Neuron (in vitro differentiated cells): ENCODE measurements around the gene CLSTN3.
"Not testable (repeated sequence)": the region's sequence is repeated elsewhere in the genome, so short reads cannot be mapped to it uniquely, and the experiment has no call there.

ENCODE experiments used
- H2AFZ ChIP-seq: one replicate; pipeline ENCODE4 v1.6.1; 2013; ENCODE audit warnings: low read depth, mild to moderate bottlenecking, inconsistent platforms, low read length, moderate library complexity
- H3K27me3 ChIP-seq: one replicate; pipeline ENCODE4 v1.6.1; 2013; ENCODE audit warnings: low read length; ENCODE audit not compliant: insufficient read depth
- H3K36me3 ChIP-seq: one replicate; pipeline ENCODE4 v1.6.1; 2013; ENCODE audit warnings: low read length; ENCODE audit not compliant: insufficient read depth
- H3K4me1 ChIP-seq: one replicate; pipeline ENCODE4 v1.6.1; 2013; ENCODE audit warnings: low read length; ENCODE audit not compliant: insufficient read depth
- H3K4me3 ChIP-seq: 2 replicates; pipeline ENCODE4 v1.5.1; 2013; ENCODE audit warnings: mild to moderate bottlenecking, low read length, moderate library complexity
- H3K9me3 ChIP-seq: one replicate; pipeline ENCODE4 v1.6.1; 2013; ENCODE audit warnings: low read length

The CLSTN3 gene

DNA sequence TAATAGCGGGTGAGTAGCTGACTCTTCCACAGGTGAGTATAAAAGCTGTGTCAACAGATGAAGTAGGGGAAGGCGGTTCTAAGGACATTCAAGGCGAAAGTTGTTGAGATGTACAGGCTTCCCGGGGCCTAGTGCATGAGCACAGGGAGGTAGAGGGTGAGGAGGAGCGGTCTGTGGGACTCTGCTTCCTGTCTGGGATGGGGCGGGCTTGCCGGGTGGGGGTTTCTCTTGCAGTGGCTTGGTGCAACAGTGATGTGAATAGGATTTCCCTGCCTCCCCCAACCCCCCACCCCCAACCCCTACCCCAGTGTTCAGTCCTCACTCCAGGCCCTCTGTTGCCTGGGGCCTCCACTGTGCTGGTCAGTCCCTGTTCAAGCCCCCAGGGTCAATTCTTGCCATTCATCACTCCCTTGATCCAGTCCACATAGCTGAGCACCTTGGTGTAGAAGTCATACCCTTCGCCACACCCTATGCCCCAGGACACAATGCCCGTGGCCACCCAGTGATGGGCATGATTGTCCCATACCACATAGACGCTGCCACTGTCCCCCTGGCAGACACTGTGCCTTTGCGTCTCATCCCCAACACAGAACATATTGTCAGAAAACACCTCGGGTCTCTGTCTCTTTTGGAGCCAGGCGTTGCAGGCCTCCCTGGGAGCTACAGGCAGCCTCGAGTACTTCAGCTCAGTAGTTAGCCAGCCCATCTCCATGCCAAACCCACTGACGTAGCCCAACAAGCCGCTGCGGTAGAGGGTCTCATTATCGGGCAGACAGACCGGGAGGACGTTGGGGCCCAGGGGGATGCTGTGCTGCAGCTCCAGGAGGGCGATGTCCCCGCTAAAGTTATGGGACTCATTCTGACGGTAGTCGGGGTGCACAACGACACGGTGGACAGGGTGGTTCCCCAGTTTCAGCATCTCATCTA, 33.9 kb upstream of the CLSTN3 start:
- H2AFZ ChIP-seq: no peak overlapping the region
- no peak overlapping the region for H3K4me3 ChIP-seq
- H3K9me3 ChIP-seq: no peaks in the 10 kb centered on the region
- peaks cover 12% of the 10 kb centered on the region for H3K36me3 ChIP-seq
- no peaks in the 10 kb centered on the region for H3K27me3 ChIP-seq
- H3K4me1 ChIP-seq: no peaks in the 10 kb centered on the region

DNA sequence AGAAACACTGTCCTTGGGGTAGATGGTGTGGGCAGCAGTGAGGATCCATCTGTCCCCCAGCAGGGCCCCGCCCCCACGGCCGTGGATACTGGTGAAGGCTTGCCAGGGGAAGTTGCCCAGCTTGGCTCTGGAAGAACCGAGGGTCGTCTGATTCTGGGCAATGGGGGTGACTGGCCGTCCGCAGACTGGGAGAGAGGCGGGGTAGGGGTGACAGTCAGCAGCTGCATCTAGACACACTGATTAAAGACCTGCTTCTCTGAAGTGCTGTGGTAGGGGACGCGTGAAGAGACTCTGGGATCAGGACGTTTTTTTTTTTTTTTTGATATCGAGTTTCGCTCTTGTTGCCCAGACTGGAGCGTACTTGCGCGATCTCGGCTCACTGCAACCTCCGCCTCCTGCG, 33.2 kb upstream of the CLSTN3 start:
- no peaks in the 10 kb centered on the region for H3K9me3 ChIP-seq
- peaks cover 16% of the 10 kb centered on the region for H3K36me3 ChIP-seq
- no peaks in the 10 kb centered on the region for H3K4me1 ChIP-seq
- H3K27me3 ChIP-seq: no peaks in the 10 kb centered on the region
- H2AFZ ChIP-seq: no peak overlapping the region
- no peak overlapping the region for H3K4me3 ChIP-seq

DNA sequence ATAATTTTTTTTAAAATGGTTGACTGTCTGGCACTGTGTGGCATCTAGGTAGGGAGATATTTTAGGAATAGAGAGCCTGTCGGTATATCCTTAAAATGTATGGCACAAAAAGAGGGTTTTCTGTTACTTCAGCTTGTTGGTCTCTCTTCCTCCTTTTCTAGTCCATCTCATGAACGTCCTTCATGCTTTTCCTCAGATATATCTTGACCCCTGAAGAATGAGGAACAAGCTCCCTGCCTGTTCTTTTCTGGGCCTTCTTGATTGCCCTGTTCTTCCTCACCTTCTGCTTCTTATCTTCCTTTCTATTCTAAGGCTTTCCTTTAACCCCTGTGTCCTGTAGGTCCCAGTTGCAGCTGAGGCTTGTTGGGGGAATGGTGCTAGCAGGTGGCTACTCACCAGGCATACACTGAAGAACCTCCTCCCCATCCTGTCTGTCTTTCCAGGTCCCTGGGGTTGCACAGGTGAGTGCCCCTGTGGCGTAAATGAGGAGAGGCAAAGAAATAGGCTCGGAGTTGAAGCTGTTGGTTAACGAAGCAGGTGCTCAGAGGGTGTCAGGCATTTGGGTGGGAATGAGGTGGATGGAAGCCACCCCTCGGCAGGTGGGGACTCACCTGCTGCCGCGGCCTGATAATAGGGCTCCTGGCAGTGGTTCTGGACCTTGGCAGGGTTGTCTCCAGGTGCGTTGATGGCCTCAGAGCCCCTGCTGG, 30.7 kb upstream of the CLSTN3 start:
- Histone ChIP-seq H3K27me3 (no peaks in the 10 kb centered on the region), H3K4me1 (no peaks in the 10 kb centered on the region), H3K4me3 (no peak overlapping the region), H3K36me3 (peaks cover 20% of the 10 kb centered on the region), H2AFZ (no peak overlapping the region), H3K9me3 (no peaks in the 10 kb centered on the region)

DNA sequence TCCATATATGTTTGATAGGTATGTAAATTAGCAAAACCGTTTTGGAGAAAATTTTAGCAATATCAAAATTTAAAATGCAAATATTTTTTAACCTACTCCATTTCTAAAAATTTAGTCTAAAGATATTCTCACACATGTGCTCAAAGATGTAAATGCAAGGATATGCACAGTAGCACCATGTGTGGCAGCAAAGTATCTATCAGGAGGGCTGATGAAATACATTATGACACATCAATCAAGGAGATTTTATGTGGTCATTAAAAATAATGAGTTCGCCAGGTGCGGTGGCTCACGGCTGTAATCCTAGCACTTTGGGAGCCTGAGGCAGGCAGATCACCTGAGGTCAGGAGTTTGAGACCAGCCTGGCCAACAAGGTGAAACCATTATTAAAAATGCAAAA, 29.9 kb upstream of the CLSTN3 start:
- Histone ChIP-seq H2AFZ (no peak overlapping the region), H3K4me1 (no peaks in the 10 kb centered on the region), H3K36me3 (peaks cover 20% of the 10 kb centered on the region), H3K27me3 (no peaks in the 10 kb centered on the region), H3K9me3 (no peaks in the 10 kb centered on the region), H3K4me3 (no peak overlapping the region)

DNA sequence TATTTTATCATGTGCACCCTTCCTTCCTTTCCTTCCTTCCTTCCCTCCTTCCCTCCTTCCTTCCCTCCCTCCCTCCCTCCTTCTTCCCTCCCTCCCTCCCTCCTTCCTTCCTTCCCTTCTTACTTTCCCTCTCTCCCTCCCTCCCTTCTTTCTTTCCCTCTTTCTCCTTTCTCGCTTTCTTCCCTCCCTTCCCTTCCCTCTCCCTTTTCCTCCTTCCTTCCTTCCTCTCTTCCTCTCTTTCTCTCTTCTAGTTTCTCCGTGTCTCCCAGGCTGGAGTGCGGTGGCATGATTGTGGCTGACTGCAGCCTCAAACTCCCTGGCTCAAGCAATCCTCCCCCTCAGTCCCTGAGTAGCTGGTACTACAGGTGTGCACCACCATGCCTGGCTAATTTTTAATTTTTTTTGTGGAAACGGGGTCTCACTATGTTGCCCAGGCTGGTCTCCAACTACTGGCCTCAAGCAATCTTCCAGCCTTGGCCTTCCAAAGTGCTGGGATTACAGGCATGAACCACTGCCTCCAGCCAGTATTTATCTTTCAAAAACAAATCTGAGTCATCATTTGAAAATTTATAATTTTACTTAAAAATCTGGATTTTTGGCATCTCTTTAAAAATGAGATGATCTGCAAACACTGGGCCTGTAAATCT, 29.0 kb upstream of the CLSTN3 start:
- Histone ChIP-seq H3K4me3 (no peak overlapping the region), H3K9me3 (peaks cover under 1% of the 10 kb centered on the region), H3K27me3 (no peaks in the 10 kb centered on the region), H3K4me1 (no peaks in the 10 kb centered on the region), H3K36me3 (peaks cover 20% of the 10 kb centered on the region), H2AFZ (no peak overlapping the region)

DNA sequence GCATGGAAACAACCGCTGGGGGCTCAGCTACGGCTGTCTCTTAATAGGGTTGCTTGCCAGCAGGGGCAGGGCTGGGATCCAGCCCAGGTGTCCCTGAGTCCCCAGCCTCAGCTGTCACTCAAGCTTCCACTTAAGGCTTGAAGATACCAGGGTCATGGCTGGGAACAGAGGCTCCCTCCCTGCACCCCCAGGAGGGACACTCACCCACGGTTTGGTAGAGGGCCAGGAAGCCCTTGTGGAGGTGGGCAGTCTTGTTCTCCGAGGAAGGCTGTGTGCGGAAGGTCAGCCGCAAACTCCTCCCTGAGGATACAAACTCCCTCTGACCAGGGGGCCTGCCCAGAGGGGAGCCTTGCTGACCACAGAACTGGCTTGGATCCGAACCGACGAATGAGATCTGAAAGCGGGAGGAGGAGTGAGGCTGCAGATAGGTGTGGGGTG, 28.5 kb upstream of the CLSTN3 start:
- Histone ChIP-seq H3K27me3 (no peaks in the 10 kb centered on the region), H3K4me1 (no peaks in the 10 kb centered on the region), H3K4me3 (no peak overlapping the region), H2AFZ (no peak overlapping the region), H3K9me3 (peaks cover 2% of the 10 kb centered on the region), H3K36me3 (peaks cover 23% of the 10 kb centered on the region)

DNA sequence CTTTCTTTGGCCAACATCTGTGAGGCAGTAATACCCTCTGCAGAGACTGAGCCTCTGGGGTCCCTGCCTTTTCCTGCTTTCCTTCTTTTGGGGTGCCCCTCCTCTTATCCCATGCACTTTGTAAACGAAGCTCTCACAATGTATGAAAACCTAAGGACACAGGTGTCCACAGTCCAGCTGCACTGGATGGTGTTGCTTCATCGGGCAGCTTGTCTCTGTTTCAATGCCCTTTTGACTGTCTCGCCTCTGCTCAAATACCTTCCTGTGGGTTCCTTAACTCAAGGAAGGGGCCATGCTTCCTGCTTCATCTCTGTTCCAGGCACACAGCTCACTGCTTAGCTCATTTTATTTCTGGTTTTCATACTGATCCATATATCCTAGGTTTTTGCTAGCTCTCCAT, 27.6 kb upstream of the CLSTN3 start:
- H3K4me1 ChIP-seq: peaks cover 2% of the 10 kb centered on the region
- H2AFZ ChIP-seq: no peak overlapping the region
- no peak overlapping the region for H3K4me3 ChIP-seq
- no peaks in the 10 kb centered on the region for H3K27me3 ChIP-seq
- peaks cover 21% of the 10 kb centered on the region for H3K36me3 ChIP-seq
- peaks cover 2% of the 10 kb centered on the region for H3K9me3 ChIP-seq

DNA sequence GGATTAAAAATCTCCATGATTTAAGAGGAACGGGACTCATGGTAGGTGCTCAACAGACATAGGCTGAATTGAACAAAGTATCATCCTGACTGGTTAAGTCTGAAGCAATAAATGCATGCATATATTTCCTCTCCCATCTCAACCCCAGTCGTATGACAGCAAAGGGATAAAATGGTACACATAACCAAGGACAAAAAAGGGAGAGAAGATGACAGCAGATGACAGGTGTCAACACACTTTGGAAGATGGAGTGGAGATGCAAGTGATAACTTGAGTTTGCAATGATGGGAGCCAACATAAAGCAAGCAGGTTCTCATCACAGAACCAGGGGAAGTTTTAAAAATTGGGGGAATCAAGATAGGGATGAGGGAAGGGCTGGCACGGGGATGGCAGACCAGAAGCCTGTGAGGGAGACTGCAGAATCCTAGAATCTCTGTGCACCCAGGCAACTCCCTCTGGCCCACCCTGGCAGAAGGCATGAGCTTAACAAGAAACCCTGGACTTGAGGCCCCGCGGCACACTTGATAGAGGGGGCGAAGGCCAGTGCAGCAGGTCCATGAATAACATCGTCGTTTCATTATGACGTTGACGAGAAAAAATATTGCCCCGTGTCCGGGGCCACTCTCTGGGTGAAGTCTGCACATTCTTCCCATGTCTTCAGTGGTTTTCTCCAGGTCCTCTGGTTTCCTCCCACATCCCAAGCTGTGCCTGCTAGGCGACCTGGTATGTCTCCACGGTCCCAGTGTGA, 26.2 kb upstream of the CLSTN3 start:
- H2AFZ ChIP-seq: no peak overlapping the region
- no peak overlapping the region for H3K4me3 ChIP-seq
- H3K4me1 ChIP-seq: peaks cover 6% of the 10 kb centered on the region
- H3K36me3 ChIP-seq: peaks cover 20% of the 10 kb centered on the region
- no peaks in the 10 kb centered on the region for H3K27me3 ChIP-seq
- H3K9me3 ChIP-seq: peaks cover 2% of the 10 kb centered on the region

DNA sequence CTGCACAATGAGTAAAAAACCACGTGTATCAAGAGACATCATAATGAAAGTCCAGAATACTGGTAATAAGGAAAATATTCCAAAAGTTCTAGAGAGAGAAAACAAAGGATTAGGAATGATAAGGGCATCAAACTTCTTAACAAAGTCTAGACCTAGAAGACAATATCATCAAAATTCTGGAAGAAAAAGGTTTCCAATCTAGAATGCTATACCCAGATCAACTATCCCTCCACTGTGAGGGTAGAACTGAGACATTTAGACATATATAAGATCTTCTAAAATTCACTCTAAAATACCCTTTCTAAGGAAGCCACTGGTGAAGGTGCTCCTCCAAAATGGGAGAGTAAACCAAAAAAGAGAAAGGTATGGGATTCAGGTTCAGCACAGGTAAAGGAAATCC, 24.1 kb upstream of the CLSTN3 start:
- Histone ChIP-seq H2AFZ (no peak overlapping the region), H3K36me3 (peaks cover 12% of the 10 kb centered on the region), H3K4me3 (no peak overlapping the region), H3K4me1 (peaks cover 10% of the 10 kb centered on the region), H3K27me3 (no peaks in the 10 kb centered on the region), H3K9me3 (peaks cover 2% of the 10 kb centered on the region)

DNA sequence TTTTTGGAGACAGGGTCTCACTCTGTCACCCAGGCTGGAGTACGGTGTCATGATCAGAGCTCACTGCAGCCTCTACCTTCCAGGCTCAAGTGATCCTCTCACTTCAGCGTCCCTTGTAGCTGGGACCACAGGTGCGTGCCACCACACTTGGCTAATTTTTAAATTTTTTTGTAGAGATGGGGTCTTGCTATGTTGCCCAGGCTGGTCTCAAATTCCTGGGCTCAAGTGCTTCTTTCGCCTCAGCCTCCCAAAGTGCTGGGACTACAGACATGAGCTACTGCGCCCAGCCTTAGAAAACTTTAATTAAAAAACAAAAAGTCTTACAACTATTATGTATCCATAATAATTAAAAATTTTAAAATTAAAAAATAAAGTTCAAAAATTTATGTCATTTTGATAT, 23.0 kb upstream of the CLSTN3 start:
- not testable (repeated sequence) for H3K4me3 ChIP-seq, H3K27me3 ChIP-seq, H2AFZ ChIP-seq, H3K9me3 ChIP-seq, H3K4me1 ChIP-seq, H3K36me3 ChIP-seq

DNA sequence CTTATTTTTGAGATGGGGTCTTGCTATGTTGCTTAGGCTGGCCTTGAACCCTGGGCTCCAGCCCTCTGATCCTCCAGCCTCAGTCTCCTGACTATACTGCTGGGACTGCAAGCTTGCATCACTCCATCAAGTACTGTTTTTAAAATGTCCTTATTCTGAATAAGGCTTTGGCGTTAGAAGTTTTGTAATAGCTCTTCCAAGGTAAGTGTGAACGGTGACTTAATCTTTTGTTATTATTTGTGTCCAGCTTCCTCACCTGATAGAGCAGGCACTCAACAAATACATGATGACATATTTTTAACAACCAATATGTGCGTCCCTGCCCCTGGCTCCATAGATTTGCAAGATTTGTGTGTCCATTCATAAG, 22.6 kb upstream of the CLSTN3 start:
- peak overlapping the region; percentile 92 for H3K4me3 ChIP-seq
- H3K27me3 ChIP-seq: no peaks in the 10 kb centered on the region
- H3K36me3 ChIP-seq: peaks cover 4% of the 10 kb centered on the region

DNA sequence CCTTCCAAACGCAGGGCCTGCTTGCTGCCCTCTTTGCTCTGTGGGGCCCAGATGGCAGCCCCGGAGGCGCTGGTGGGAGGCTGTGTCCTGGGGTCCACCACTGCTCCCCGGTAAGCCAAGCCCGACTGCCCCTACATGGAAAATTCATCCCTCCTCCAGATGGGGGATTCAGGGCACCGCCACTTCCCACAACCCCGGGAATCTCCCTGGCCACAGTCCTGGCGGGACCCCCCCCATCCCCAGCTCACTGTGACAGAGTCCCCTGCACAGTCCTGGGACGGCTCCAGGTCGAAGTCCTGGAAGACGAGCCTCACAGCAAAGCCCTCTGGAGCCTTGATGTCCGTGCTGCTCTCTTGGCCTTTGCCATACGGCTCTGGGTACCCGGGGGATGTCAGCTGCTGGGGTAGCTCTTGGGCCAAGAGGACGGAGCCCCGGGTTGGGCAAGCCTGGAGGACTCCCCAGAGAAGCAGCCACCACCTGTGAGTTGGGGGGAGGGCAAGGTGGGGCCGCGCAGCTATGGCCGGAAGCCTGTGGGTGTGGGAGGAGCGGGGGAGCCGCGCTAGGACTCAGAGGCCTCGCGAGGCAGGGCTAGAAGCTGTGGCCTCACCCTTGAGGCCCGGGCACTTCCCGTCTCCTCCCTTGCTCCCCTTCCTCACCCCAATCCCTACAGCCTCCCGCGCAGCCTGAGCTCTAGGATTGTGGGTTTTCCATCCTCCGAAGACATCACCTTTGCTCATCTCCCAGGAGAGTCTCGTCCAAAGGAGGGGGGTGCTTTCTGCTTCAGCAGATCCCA, 22.0 kb upstream of the CLSTN3 start:
- peaks cover 2% of the 10 kb centered on the region for H3K9me3 ChIP-seq
- H3K27me3 ChIP-seq: no peaks in the 10 kb centered on the region
- peaks cover 3% of the 10 kb centered on the region for H3K36me3 ChIP-seq
- H2AFZ ChIP-seq: peak overlapping the region; percentile 83
- peaks cover 10% of the 10 kb centered on the region for H3K4me1 ChIP-seq
- H3K4me3 ChIP-seq: peak overlapping the region; percentile 92

More for the DNA sequence above, 22.6 kb upstream of the CLSTN3 start:
- Histone ChIP-seq H3K9me3 (peaks cover 2% of the 10 kb centered on the region), H2AFZ (peak overlapping the region; percentile 83), H3K4me1 (peaks cover 10% of the 10 kb centered on the region)
